ENCODE results near the gene TMEM19. TPM values are rescaled to one million over a fixed set of nuclear protein-coding genes. Genes with fewer than 3 reads are reported as not detected.

The TMEM19 gene
- total RNA-seq, 1 donor from 2014 or later, result 25.8 TPM

DNA sequence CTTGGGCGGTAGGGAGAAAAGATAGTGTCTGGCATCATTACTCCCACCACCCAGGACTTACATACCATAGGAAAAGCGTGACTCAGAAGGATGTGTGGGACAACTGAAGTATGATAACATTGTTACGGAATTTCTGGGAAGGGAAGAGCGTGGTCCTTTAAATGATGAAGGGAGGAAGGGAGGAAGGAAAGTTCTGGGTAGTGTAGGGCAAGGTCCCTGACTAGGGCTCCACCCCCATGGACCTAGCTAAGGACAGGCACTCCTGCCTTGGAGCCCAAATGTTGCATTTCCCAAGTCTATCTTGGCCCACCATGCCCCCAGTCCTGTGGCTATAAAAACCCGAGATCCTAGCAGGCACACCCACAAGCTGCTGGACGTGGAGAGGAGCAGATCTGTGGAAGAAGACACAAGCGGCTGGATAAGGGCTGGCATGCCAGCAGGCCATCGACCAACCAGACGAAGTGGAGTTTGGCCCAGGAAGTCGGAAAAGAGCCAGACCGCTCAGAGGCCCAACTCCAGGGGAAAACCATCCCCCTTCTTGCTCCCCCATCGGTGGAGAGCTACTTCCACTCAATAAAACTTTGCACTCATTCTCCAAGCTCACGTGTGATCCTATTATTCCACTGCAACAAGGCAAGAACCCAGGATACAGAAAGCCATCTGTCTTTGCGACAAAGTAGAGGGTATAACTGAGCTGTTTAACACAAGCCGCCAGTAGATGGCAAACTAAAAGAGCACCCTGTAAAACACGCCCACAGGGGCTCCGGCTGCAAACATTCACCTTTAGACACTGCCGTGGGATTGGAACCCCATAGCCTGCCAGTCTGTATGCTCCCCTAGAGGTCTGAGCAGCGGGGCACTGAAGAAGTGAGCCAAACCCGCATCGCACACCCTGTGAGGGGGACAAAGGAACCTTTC is 45.8 kb downstream of the TMEM19 start:
- Histone ChIP-seq H3K4me1 (ENCODE audit: insufficient read depth, low read length) (peaks cover 12% of the 10 kb centered on the region), H4K20me1 (ENCODE audit: insufficient read depth, low read length) (no peaks in the 10 kb centered on the region), H3K9ac (ENCODE audit: low read length) (peak overlapping the region; percentile 60), H3K36me3 (ENCODE audit: insufficient read depth, low read length) (no peaks in the 10 kb centered on the region), H3K9me3 (ENCODE audit: insufficient read depth, low read depth, low read length) (no peaks in the 10 kb centered on the region), H2AFZ (ENCODE audit: low read depth, low read length) (peak overlapping the region; percentile 57), H3K27ac (ENCODE audit: low read depth, low read length) (peak overlapping the region; percentile 86), H3K27me3 (ENCODE audit: insufficient read depth, low read length) (no peaks in the 10 kb centered on the region), H3K4me3 (ENCODE audit: insufficient read depth, low read depth, low read length) (peak overlapping the region; percentile 24), H3K4me2 (ENCODE audit: low read length) (peak overlapping the region; percentile 61), H3K79me2 (ENCODE audit: insufficient read depth, low read length) (no peaks in the 10 kb centered on the region)
- FAIRE-seq (peak; percentile 45), DNase-seq (ENCODE audit: low read depth) (peak; percentile 90)
- Mint-ChIP-seq H3K4me3 (ENCODE audit: unreplicated experiment) (no peak overlapping the region), H3K27me3 (ENCODE audit: low read depth, unreplicated experiment) (no peaks in the 10 kb centered on the region), H3K27ac (ENCODE audit: unreplicated experiment) (peak overlapping the region; percentile 77), H3K9me3 (ENCODE audit: unreplicated experiment) (no peaks in the 10 kb centered on the region), H3K4me1 (ENCODE audit: low read depth, unreplicated experiment) (peaks cover 11% of the 10 kb centered on the region), H3K36me3 (ENCODE audit: low read depth, unreplicated experiment) (no peaks in the 10 kb centered on the region)
- no peak for TF ChIP-seq EZH2 (IDR thresholded peaks at IDR 0.05; ENCODE audit: insufficient read depth, low read length)
- TF ChIP-seq, protein P1, sequence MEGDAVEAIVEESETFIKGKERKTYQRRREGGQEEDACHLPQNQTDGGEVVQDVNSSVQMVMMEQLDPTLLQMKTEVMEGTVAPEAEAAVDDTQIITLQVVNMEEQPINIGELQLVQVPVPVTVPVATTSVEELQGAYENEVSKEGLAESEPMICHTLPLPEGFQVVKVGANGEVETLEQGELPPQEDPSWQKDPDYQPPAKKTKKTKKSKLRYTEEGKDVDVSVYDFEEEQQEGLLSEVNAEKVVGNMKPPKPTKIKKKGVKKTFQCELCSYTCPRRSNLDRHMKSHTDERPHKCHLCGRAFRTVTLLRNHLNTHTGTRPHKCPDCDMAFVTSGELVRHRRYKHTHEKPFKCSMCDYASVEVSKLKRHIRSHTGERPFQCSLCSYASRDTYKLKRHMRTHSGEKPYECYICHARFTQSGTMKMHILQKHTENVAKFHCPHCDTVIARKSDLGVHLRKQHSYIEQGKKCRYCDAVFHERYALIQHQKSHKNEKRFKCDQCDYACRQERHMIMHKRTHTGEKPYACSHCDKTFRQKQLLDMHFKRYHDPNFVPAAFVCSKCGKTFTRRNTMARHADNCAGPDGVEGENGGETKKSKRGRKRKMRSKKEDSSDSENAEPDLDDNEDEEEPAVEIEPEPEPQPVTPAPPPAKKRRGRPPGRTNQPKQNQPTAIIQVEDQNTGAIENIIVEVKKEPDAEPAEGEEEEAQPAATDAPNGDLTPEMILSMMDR (IDR thresholded peaks at IDR 0.05; ENCODE audit: insufficient read depth, low read depth, low read length), result no peak

GRCh38 chr12:71732357-71732712 is 46.5 kb downstream of the TMEM19 start:
- Mint-ChIP-seq H3K9me3 (ENCODE audit: unreplicated experiment) (no peaks in the 10 kb centered on the region), H3K4me3 (ENCODE audit: unreplicated experiment) (no peak overlapping the region), H3K27me3 (ENCODE audit: low read depth, unreplicated experiment) (no peaks in the 10 kb centered on the region), H3K4me1 (ENCODE audit: low read depth, unreplicated experiment) (peaks cover 11% of the 10 kb centered on the region), H3K27ac (ENCODE audit: unreplicated experiment) (no peak overlapping the region), H3K36me3 (ENCODE audit: low read depth, unreplicated experiment) (no peaks in the 10 kb centered on the region)
- H3K36me3 ChIP-seq (ENCODE audit: insufficient read depth, low read length), result no peaks in the 10 kb centered on the region
- no peak for TF ChIP-seq EZH2 (IDR thresholded peaks at IDR 0.05; ENCODE audit: insufficient read depth, low read length)
- TF ChIP-seq, protein P1 (IDR thresholded peaks at IDR 0.05; ENCODE audit: insufficient read depth, low read depth, low read length), result no peak
- no peaks in the 10 kb centered on the region for H3K79me2 ChIP-seq (ENCODE audit: insufficient read depth, low read length)
- no peaks in the 10 kb centered on the region for H3K9me3 ChIP-seq (ENCODE audit: insufficient read depth, low read depth, low read length)
- no peak overlapping the region for H3K4me2 ChIP-seq (ENCODE audit: low read length)
- no peak overlapping the region for H3K9ac ChIP-seq (ENCODE audit: low read length)
- peak overlapping the region; percentile 86 for H3K27ac ChIP-seq (ENCODE audit: low read depth, low read length)
- no peaks in the 10 kb centered on the region for H3K27me3 ChIP-seq (ENCODE audit: insufficient read depth, low read length)
- FAIRE-seq, result no peak
- peaks cover 12% of the 10 kb centered on the region for H3K4me1 ChIP-seq (ENCODE audit: insufficient read depth, low read length)
- H2AFZ ChIP-seq (ENCODE audit: low read depth, low read length), result no peak overlapping the region
- DNase-seq (ENCODE audit: low read depth), result no peak
- H3K4me3 ChIP-seq (ENCODE audit: insufficient read depth, low read depth, low read length), result no peak overlapping the region
- no peaks in the 10 kb centered on the region for H4K20me1 ChIP-seq (ENCODE audit: insufficient read depth, low read length)

DNA sequence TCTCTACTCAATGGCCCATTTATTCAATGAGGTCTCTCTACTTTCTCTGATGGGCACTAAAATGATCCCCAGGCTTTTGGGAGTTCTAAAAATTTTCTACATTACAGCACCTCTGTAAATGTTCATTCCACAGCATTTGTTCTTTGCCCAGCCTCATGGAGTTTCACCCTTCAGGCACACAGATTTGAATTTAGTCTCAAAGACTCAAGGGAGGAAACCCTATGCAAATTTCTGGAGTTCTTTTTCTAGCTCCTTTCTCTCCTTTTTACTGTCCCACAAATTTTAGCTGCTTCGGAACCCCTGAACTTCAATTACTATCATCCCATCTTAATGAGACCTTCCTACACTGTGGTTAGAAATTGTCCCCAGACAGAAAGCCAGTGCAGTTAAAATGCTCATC is 51.3 kb downstream of the TMEM19 start:
- H3K27ac ChIP-seq (ENCODE audit: low read depth, low read length), result no peak overlapping the region
- no peak for TF ChIP-seq EZH2 (IDR thresholded peaks at IDR 0.05; ENCODE audit: insufficient read depth, low read length)
- TF ChIP-seq, protein P1 (IDR thresholded peaks at IDR 0.05; ENCODE audit: insufficient read depth, low read depth, low read length), result no peak
- H3K4me2 ChIP-seq (ENCODE audit: low read length), result no peak overlapping the region
- no peaks in the 10 kb centered on the region for H3K27me3 ChIP-seq (ENCODE audit: insufficient read depth, low read length)
- Mint-ChIP-seq H3K36me3 (ENCODE audit: low read depth, unreplicated experiment) (no peaks in the 10 kb centered on the region), H3K27me3 (ENCODE audit: low read depth, unreplicated experiment) (no peaks in the 10 kb centered on the region), H3K4me1 (ENCODE audit: low read depth, unreplicated experiment) (no peaks in the 10 kb centered on the region), H3K27ac (ENCODE audit: unreplicated experiment) (no peak overlapping the region), H3K9me3 (ENCODE audit: unreplicated experiment) (no peaks in the 10 kb centered on the region), H3K4me3 (ENCODE audit: unreplicated experiment) (no peak overlapping the region)
- H3K9me3 ChIP-seq (ENCODE audit: insufficient read depth, low read depth, low read length), result no peaks in the 10 kb centered on the region
- FAIRE-seq (no peak), DNase-seq (ENCODE audit: low read depth) (no peak)
- no peaks in the 10 kb centered on the region for H4K20me1 ChIP-seq (ENCODE audit: insufficient read depth, low read length)
- no peaks in the 10 kb centered on the region for H3K36me3 ChIP-seq (ENCODE audit: insufficient read depth, low read length)
- no peak overlapping the region for H3K4me3 ChIP-seq (ENCODE audit: insufficient read depth, low read depth, low read length)
- no peaks in the 10 kb centered on the region for H3K79me2 ChIP-seq (ENCODE audit: insufficient read depth, low read length)
- H2AFZ ChIP-seq (ENCODE audit: low read depth, low read length), result no peak overlapping the region
- no peaks in the 10 kb centered on the region for H3K4me1 ChIP-seq (ENCODE audit: insufficient read depth, low read length)
- no peak overlapping the region for H3K9ac ChIP-seq (ENCODE audit: low read length)
